GM12878 (cell line): ENCODE measurements around the gene SF3A1. TPM values are rescaled to one million over a fixed set of nuclear protein-coding genes. Genes with fewer than 3 reads are reported as not detected.
A peak's percentile ranks its signal among the peaks of the same experiment; 100 is the strongest.

Experiments used
- ATAC-seq: fragments of 200-7000 bp; cut with Tn5 transposase; 3 replicates; pipeline ENCODE4 v1.9.1; 2020; ENCODE audit warnings: mild to moderate bottlenecking, moderate library complexity
- BruUV-seq: library from RNA; stranded (reverse); fragments of 400-500 nt; replicated peaks from 2 replicates; lab custom pipeline; 2021; lab: Mats Ljungman, UMichigan
- CTCF ChIA-PET: fragments of 300-600 bp; sonication (Branson Sonifier 250); formaldehyde crosslinking; extraction: SDS; loops from one replicate; lab custom pipeline; 2021; ENCODE audit warnings: inconsistent platforms; lab: Yijun Ruan, JAX
- POLR2A ChIA-PET: fragments of 350-600 bp; formaldehyde crosslinking; extraction: SDS; loops from one replicate; lab custom pipeline; 2021; ENCODE audit warnings: inconsistent platforms; lab: Charles Lee
- RAD21 ChIA-PET: fragments of 300-600 bp; sonication (Branson Sonifier 250); formaldehyde crosslinking; loops from one replicate; lab custom pipeline; 2023; ENCODE audit warnings: antibody characterized with exemption; ENCODE audit not compliant: unreplicated experiment; lab: Charles Lee
- SMC1A ChIA-PET: fragments of 300-600 bp; sonication (Branson Sonifier 250); formaldehyde crosslinking; loops from one replicate; lab custom pipeline; 2023; ENCODE audit not compliant: unreplicated experiment, uncharacterized antibody; lab: Charles Lee
- DNase-seq: peaks from one replicate; pipeline ENCODE4 v3.0.0-alpha.2; 2011; ENCODE audit warnings: low read depth, low spot score
- FAIRE-seq: peaks from 3 replicates; lab custom pipeline; 2011; peaks lifted over from hg19 to GRCh38; lab: Jason Lieb, UNC
- H2AFZ ChIP-seq: 2 replicates; pipeline ENCODE4 v1.6.0; 2011; ENCODE audit warnings: low read depth, low read length, control low read depth; ENCODE audit not compliant: control insufficient read depth
- H3K27ac ChIP-seq: 2 replicates; pipeline ENCODE4 v1.5.1; 2011; ENCODE audit warnings: control low read depth; ENCODE audit not compliant: control insufficient read depth, insufficient read depth
- H3K27me3 ChIP-seq, 2 experiments: replicated peaks in 1 of 2; 2 replicates each; pipeline versions ENCODE4 v1.6.0 to v1.6.1; 2011; ENCODE audit warnings: low read length in 1 of 2; ENCODE audit not compliant: control insufficient read depth in 2 of 2, insufficient read depth in 2 of 2
- H3K36me3 ChIP-seq, 2 experiments: 2 replicates each; pipeline ENCODE4 v1.5.1; 2011; ENCODE audit warnings: low read length in 1 of 2; ENCODE audit not compliant: control insufficient read depth in 2 of 2, insufficient read depth in 2 of 2
- H3K4me1 ChIP-seq: 2 replicates; pipeline ENCODE4 v1.6.1; 2011; ENCODE audit warnings: mild to moderate bottlenecking, low read length, moderate library complexity, mixed read lengths; ENCODE audit not compliant: control insufficient read depth, insufficient read depth
- H3K4me2 ChIP-seq: 2 replicates; pipeline ENCODE4 v1.6.0; 2011; ENCODE audit warnings: control low read depth; ENCODE audit not compliant: control insufficient read depth, insufficient read depth
- H3K4me3 ChIP-seq: fragments of 200-600 bp; sonication (generic); 2 replicates; pipeline ENCODE4 v1.5.1; 2016
- H3K79me2 ChIP-seq: 2 replicates; pipeline ENCODE4 v1.6.0; 2011; ENCODE audit warnings: low read length; ENCODE audit not compliant: control insufficient read depth, insufficient read depth
- H3K9ac ChIP-seq: 2 replicates; pipeline ENCODE4 v1.8.0; 2011; ENCODE audit warnings: low read length, control low read depth, mixed read lengths; ENCODE audit not compliant: control insufficient read depth, insufficient read depth
- H3K9me3 ChIP-seq: replicated peaks from 3 replicates; pipeline ENCODE4 v1.5.1; 2011; ENCODE audit warnings: mild to moderate bottlenecking, low read length; ENCODE audit not compliant: control insufficient read depth, insufficient read depth
- H4K20me1 ChIP-seq: 2 replicates; pipeline ENCODE4 v1.6.0; 2011; ENCODE audit not compliant: control insufficient read depth, insufficient read depth
- BCL3 ChIP-seq: IDR thresholded peaks from 2 replicates; pipeline ENCODE4 v1.6.1; 2011; ENCODE audit warnings: borderline replicate concordance, low read depth, mild to moderate bottlenecking, moderate library complexity, low read length; ENCODE audit not compliant: insufficient read depth, poor library complexity, severe bottlenecking
- ETV6 ChIP-seq, 2 experiments: fragments of 450-650 bp in 1 of 2; IDR thresholded peaks in 1 of 2; conservative IDR thresholded peaks in 1 of 2; 2 replicates each; pipeline ENCODE4 v1.6.1; 2014; ENCODE audit warnings: antibody characterized with exemption in 1 of 2, borderline replicate concordance in 1 of 2, low read depth in 1 of 2, mild to moderate bottlenecking in 1 of 2, moderate library complexity in 1 of 2
- KAT2A ChIP-seq: conservative IDR thresholded peaks from 2 replicates; pipeline ENCODE4 v1.6.1; 2011; ENCODE audit warnings: low read depth, low read length; ENCODE audit not compliant: control insufficient read depth
- MAX ChIP-seq: IDR thresholded peaks from 2 replicates; pipeline ENCODE4 v1.6.1; 2012; ENCODE audit warnings: low read depth, low read length, improper control_type of control experiment
- WGBS: methylation state at CpG from one replicate; pipeline ENCODE4 v1.1.6; 2016; ENCODE audit warnings: low lambda C conversion rate; ENCODE audit not compliant: insufficient replicate concordance, insufficient coverage; ENCODE audit errors: missing lambda C conversion rate; 5-methylcytosine and 5-hydroxymethylcytosine counted together
- in situ Hi-C: fragments of 300-500 bp; cut with MboI; formaldehyde crosslinking; loops from 9 replicates; pipeline ENCODE4 v1.14.3; 2018; ENCODE audit warnings: mixed read lengths
- intact Hi-C: fragments of 100-400 bp; cut with micrococcal nuclease; formaldehyde crosslinking; loops from one replicate; pipeline ENCODE4 v1.14.2; 2022; ENCODE audit not compliant: unreplicated experiment
- polyA plus RNA-seq, 11 experiments: library from polyadenylated mRNA; depleted of rRNA in 4 of 11; unstranded in 6 of 11; stranded (reverse) in 5 of 11; fragments of >200 nt; fragmentation: Nextera tagmentation in 4 of 11; fragmentation: Illumina TruSeq in 1 of 11; extraction: Ambion mirVana in 4 of 11; extraction: Trizol in 1 of 11; gene quantifications; 1 replicate in 1 of 11; 2 replicates in 10 of 11; pipeline versions ENCODE4 v1.2.1 to v1.2.3, GENCODE V29; 2011 to 2016; ENCODE audit warnings: inconsistent platforms in 2 of 11, missing spikeins in 2 of 11, low read depth in 1 of 11
- total RNA-seq, 4 experiments: library from RNA; depleted of rRNA in 3 of 4; stranded (reverse); fragments of >200 nt in 3 of 4; fragmentation: Illumina TruSeq in 1 of 4; extraction: Trizol in 1 of 4; gene quantifications; 2 replicates each; pipeline versions ENCODE4 v1.2.1 to v1.2.3, GENCODE V29; 2013 to 2021

SF3A1 gene
- total and polyA plus RNA-seq, 10 of the 15 experiments (the other 5 are each of a cell fraction or from before 2014, with no cell fraction given), result 10.4 to 239 (median 46.0) TPM

- no peak for TF ChIP-seq ETV6 (conservative IDR thresholded peaks at IDR 0.05 in 1 of 2, IDR thresholded peaks at IDR 0.05 in 1 of 2; ENCODE audit: borderline replicate concordance in 1 of 2, low read depth in 1 of 2)
These were observed 25.6 kb upstream of the SF3A1 start (continued) for GRCh38 chr22:30382340-30382739.

- WGBS, result 86% methylated on average over 12 of the region's 12 CpGs
- Histone ChIP-seq H3K9me3 (no peaks in the 10 kb centered on the region), H4K20me1 (no peaks in the 10 kb centered on the region), H3K4me2 (no peak overlapping the region), H3K4me1 (no peaks in the 10 kb centered on the region), H2AFZ (no peak overlapping the region), H3K36me3 (no peaks in the 10 kb centered on the region), H3K9ac (no peak overlapping the region), H3K27me3 (no peaks in the 10 kb centered on the region)
- FAIRE-seq, result no peak
- ChIA-PET RAD21 (interaction anchor here (3.3 kb wide), 1 partner anchor 94 kb away, joined by 14 read pairs; no protein-coding TSS in a partner anchor), SMC1A (interaction anchor here (14.7 kb wide), 1 partner anchor 93 kb away, joined by 201 read pairs; the partner anchor contains the start of gene CASTOR1), POLR2A (no interaction called here)
- ATAC-seq, result no peak
- in situ Hi-C loops, result no loop called here
- BruUV-seq, result no TSS peak
- TF ChIP-seq MAX (no peak), KAT2A (no peak), BCL3 (peak; percentile 29)
- TF ChIP-seq, all 136 proteins: peak for 1
- Histone ChIP-seq H3K79me2 (no peaks in the 10 kb centered on the region), H3K4me3 (no peak overlapping the region), H3K27ac (no peak overlapping the region)
- CTCF ChIA-PET, result interaction anchor here (0.8 to 14.9 kb wide), 3 partner anchors 94 to 118 kb away, joined by 3 to 436 read pairs (median 8); partner anchors contain the start of gene CASTOR1
- no peak for DNase-seq
- intact Hi-C loops, result no loop called here
These were observed 24.6 kb upstream of the SF3A1 start for GRCh38 chr22:30381264-30381663.
